K562 (cell line): ENCODE measurements around the gene PPFIBP2. TPM values are rescaled to one million over a fixed set of nuclear protein-coding genes. Genes with fewer than 3 reads are reported as not detected.

Experiments
- CCAR2 ChIP-seq: fragments of 200-400 bp; formaldehyde crosslinking; IDR thresholded peaks from 2 replicates; pipeline ENCODE4 v1.6.1; 2017; ENCODE audit warnings: mild to moderate bottlenecking, low read depth, low read length
- CHD2 ChIP-seq: IDR thresholded peaks from 2 replicates; pipeline ENCODE4 v1.6.1; 2011; ENCODE audit warnings: low read depth, low read length
- CREM ChIP-seq: IDR thresholded peaks from 2 replicates; pipeline ENCODE4 v1.6.1; 2014; ENCODE audit warnings: antibody characterized with exemption, low read depth
- GATAD2A ChIP-seq: fragments of 450-650 bp; IDR thresholded peaks from 2 replicates; pipeline ENCODE4 v1.6.1; 2017
- HCFC1 ChIP-seq: IDR thresholded peaks from 2 replicates; pipeline ENCODE4 v1.6.1; 2012; ENCODE audit warnings: low read depth, low read length, improper control_type of control experiment
- HDAC1 ChIP-seq, 2 experiments: fragments of 450-650 bp; IDR thresholded peaks; 2 replicates each; pipeline ENCODE4 v1.6.1; 2016 to 2017; ENCODE audit warnings: inconsistent platforms in 1 of 2, mild to moderate bottlenecking in 1 of 2, moderate library complexity in 1 of 2
- HNRNPK ChIP-seq: fragments of 200-400 bp; formaldehyde crosslinking; IDR thresholded peaks from one replicate; pipeline ENCODE4 v1.6.1; 2018; ENCODE audit warnings: mild to moderate bottlenecking, low read depth, low read length; ENCODE audit not compliant: poor library complexity, severe bottlenecking
- ILK ChIP-seq: fragments of 450-650 bp; IDR thresholded peaks from 2 replicates; pipeline ENCODE4 v1.6.1; 2016; ENCODE audit warnings: missing genetic modification characterization, low read depth, mild to moderate bottlenecking, missing compliant biosample characterization, moderate library complexity, borderline replicate concordance
- JUND ChIP-seq, 2 experiments: IDR thresholded peaks; 2 replicates in 1 of 2; 3 replicates in 1 of 2; pipeline ENCODE4 v1.6.1; 2011; ENCODE audit warnings: borderline replicate concordance in 2 of 2, low read depth in 2 of 2, low read length in 2 of 2, improper control_type of control experiment in 1 of 2, missing biosample characterization in 1 of 2, missing genetic modification characterization in 1 of 2, missing genetic modification reagents in 1 of 2
- KDM1A ChIP-seq, 2 experiments: fragments of 450-650 bp; IDR thresholded peaks; 2 replicates each; pipeline ENCODE4 v1.6.1; 2016; ENCODE audit warnings: mild to moderate bottlenecking in 2 of 2
- KLF16 ChIP-seq: IDR thresholded peaks from 2 replicates; pipeline ENCODE4 v1.6.1; 2016; ENCODE audit warnings: antibody characterized with exemption
- MIER1 ChIP-seq: fragments of 450-650 bp; IDR thresholded peaks from 2 replicates; pipeline ENCODE4 v1.6.1; 2016; ENCODE audit warnings: antibody characterized with exemption, mild to moderate bottlenecking, low read depth
- POLR2B ChIP-seq: fragments of 450-650 bp; IDR thresholded peaks from 2 replicates; pipeline ENCODE4 v1.6.1; 2018; ENCODE audit warnings: low read depth; ENCODE audit not compliant: partially characterized antibody
- PURB ChIP-seq: sonication (generic); formaldehyde crosslinking; IDR thresholded peaks from 2 replicates; pipeline ENCODE4 v1.9.0; 2021; ENCODE audit warnings: low read depth, mild to moderate bottlenecking, missing genetic modification reagents
- THAP12 ChIP-seq: fragments of 250-450 bp; sonication (Bioruptor Pico); IDR thresholded peaks from 2 replicates; pipeline ENCODE4 v1.9.0; 2021; ENCODE audit warnings: mild to moderate bottlenecking, inconsistent platforms
- THRA ChIP-seq: fragments of 450-650 bp; IDR thresholded peaks from 2 replicates; pipeline ENCODE4 v1.6.1; 2017; ENCODE audit warnings: mild to moderate bottlenecking, moderate library complexity
- TRIM28 ChIP-seq: fragments of 450-650 bp; IDR thresholded peaks from 2 replicates; pipeline ENCODE4 v1.6.1; 2017
- U2AF1 ChIP-seq: fragments of 200-400 bp; formaldehyde crosslinking; optimal IDR thresholded peaks from 2 replicates; pipeline ENCODE3; 2017; ENCODE audit warnings: mild to moderate bottlenecking, low read depth, low read length, moderate library complexity
- ZBTB1 ChIP-seq: sonication (generic); formaldehyde crosslinking; IDR thresholded peaks from 2 replicates; pipeline ENCODE4 v1.8.1; 2023; ENCODE audit warnings: missing genetic modification reagents, low read depth, mild to moderate bottlenecking, borderline replicate concordance
- ZNF140 ChIP-seq: fragments of 250-450 bp; sonication (Bioruptor Pico); IDR thresholded peaks from 2 replicates; pipeline ENCODE4 v1.8.0; 2021; ENCODE audit warnings: moderate library complexity, mild to moderate bottlenecking, inconsistent platforms
- ZNF212 ChIP-seq: fragments of 450-650 bp; formaldehyde crosslinking; IDR thresholded peaks from 2 replicates; pipeline ENCODE4 v1.4.0; 2020; ENCODE audit warnings: mild to moderate bottlenecking
- ZNF668 ChIP-seq: fragments of 250-450 bp; sonication (Bioruptor Pico); IDR thresholded peaks from 2 replicates; pipeline ENCODE4 v1.8.0; 2022; ENCODE audit warnings: mild to moderate bottlenecking, inconsistent platforms
- ZNF696 ChIP-seq: fragments of 250-450 bp; sonication (Bioruptor Pico); conservative IDR thresholded peaks from 2 replicates; pipeline ENCODE4 v1.4.0; 2020; ENCODE audit warnings: mild to moderate bottlenecking, moderate library complexity
- polyA plus RNA-seq, 8 experiments: library from polyadenylated mRNA; depleted of rRNA in 4 of 8; stranded (reverse) in 5 of 8; unstranded in 3 of 8; fragments of >200 nt; fragmentation: Nextera tagmentation in 2 of 8; fragmentation: Illumina TruSeq in 1 of 8; extraction: Ambion mirVana in 2 of 8; extraction: Trizol in 1 of 8; gene quantifications; 2 replicates each; pipeline versions ENCODE4 v1.2.1 to v1.2.3, GENCODE V29; 2011 to 2014; ENCODE audit warnings: inconsistent platforms in 1 of 8, missing spikeins in 1 of 8
- total RNA-seq, 7 experiments: library from RNA; depleted of rRNA in 6 of 7; stranded (reverse); fragments of >200 nt in 6 of 7; fragmentation: Illumina TruSeq in 2 of 7; extraction: Trizol in 2 of 7; gene quantifications; 2 replicates each; pipeline versions ENCODE4 v1.2.1 to v1.2.3, GENCODE V29; 2011 to 2021; ENCODE audit warnings: low replicate concordance in 1 of 7
- TF ChIP-seq, protein P1 (sequence below), 2 experiments: IDR thresholded peaks; 2 replicates each; pipeline ENCODE4 v1.6.1; 2012; ENCODE audit warnings: improper control_type of control experiment in 2 of 2, low read depth in 2 of 2, low read length in 2 of 2, borderline replicate concordance in 1 of 2

Gene PPFIBP2
- total and polyA plus RNA-seq, 9 of the 15 experiments (the other 6 are each of a cell fraction or from before 2014, with no cell fraction given) = 0.18 to 3.4 (median 1.2) TPM

GRCh38 chr11:7605186-7605943, 91.6 kb downstream of the PPFIBP2 start (continued):
- TF ChIP-seq ZBTB1 (no peak), ZNF696 (no peak), KLF16 (no peak), ZNF668 (CRISPR knock-in tag) (no peak), CCAR2 (no peak), MIER1 (no peak), CREM (no peak), HNRNPK (no peak), CHD2 (no peak), THRA (no peak), ZNF212 (no peak), GATAD2A (no peak), PURB (CRISPR knock-in tag) (no peak), HCFC1 (no peak), JUND (IDR thresholded peaks at IDR 0.05; ENCODE audit: borderline replicate concordance, low read depth, low read length) (peak; percentile 85), JUND (tag; IDR thresholded peaks at IDR 0.05; ENCODE audit: borderline replicate concordance, low read depth, low read length) (peak; percentile 87; the same call in 2 of the 3 replicates), THAP12 (CRISPR knock-in tag) (no peak), U2AF1 (no peak), ZNF140 (no peak), KDM1A (IDR thresholded peaks at IDR 0.05) (peak; percentile 41 to 46; a peak in 3 of 4 replicates), POLR2B (no peak), TRIM28 (no peak), ILK (no peak), HDAC1 (IDR thresholded peaks at IDR 0.05) (no peak)
- TF ChIP-seq, protein P1, sequence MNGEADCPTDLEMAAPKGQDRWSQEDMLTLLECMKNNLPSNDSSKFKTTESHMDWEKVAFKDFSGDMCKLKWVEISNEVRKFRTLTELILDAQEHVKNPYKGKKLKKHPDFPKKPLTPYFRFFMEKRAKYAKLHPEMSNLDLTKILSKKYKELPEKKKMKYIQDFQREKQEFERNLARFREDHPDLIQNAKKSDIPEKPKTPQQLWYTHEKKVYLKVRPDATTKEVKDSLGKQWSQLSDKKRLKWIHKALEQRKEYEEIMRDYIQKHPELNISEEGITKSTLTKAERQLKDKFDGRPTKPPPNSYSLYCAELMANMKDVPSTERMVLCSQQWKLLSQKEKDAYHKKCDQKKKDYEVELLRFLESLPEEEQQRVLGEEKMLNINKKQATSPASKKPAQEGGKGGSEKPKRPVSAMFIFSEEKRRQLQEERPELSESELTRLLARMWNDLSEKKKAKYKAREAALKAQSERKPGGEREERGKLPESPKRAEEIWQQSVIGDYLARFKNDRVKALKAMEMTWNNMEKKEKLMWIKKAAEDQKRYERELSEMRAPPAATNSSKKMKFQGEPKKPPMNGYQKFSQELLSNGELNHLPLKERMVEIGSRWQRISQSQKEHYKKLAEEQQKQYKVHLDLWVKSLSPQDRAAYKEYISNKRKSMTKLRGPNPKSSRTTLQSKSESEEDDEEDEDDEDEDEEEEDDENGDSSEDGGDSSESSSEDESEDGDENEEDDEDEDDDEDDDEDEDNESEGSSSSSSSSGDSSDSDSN (IDR thresholded peaks at IDR 0.05; ENCODE audit: borderline replicate concordance in 1 of 2, low read depth in 2 of 2, low read length in 2 of 2) = no peak
